Measurements from ENCODE around the gene TMED5.

DNA sequence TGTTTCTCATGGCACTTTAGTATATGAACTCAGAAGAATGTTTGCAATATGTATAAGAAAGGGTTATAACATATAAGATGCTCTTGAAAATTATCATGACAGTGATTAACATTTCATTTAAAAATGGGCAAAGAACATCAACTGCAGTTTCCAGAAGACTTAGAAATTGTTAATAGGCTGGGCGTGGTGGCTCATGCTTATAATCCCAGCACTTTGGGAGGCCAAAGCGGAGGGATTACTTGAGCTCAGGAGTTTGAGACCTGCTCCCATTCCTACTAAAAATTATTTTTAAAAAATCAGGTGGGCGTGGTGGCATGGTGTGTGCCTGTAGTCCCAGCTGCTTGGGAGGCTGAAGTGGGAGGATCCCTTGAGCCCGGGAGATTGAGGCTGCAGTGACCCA lies 78.1 kb downstream of the TMED5 start:
- TF ChIP-seq POLR2AphosphoS5 (IDR thresholded peaks at IDR 0.05; ENCODE audit: borderline replicate concordance, low read depth, low read length), result no peak
- no peak for TF ChIP-seq EZH2 (IDR thresholded peaks at IDR 0.05)

All from SK-N-MC (cell line).